IMR-90 (cell line): ENCODE results near the gene CHAT. TPM values are rescaled to one million over a fixed set of nuclear protein-coding genes. Genes with fewer than 3 reads are reported as not detected.

Experiments used
- ATAC-seq: fragments of 200-7000 bp; cut with Tn5 transposase; 2 replicates; pipeline ENCODE4 v1.9.1; 2020; ENCODE audit warnings: low read depth, mild to moderate bottlenecking, moderate library complexity
- BruUV-seq: library from RNA; stranded (reverse); fragments of 400-500 nt; replicated peaks from 2 replicates; lab custom pipeline; 2021; lab: Mats Ljungman, UMichigan
- CTCF ChIA-PET: fragments of 300-600 bp; formaldehyde crosslinking; extraction: SDS; loops from one replicate; lab custom pipeline; 2021; ENCODE audit warnings: antibody characterized with exemption; lab: Yijun Ruan, JAX
- POLR2A ChIA-PET: fragments of 300-600 bp; sonication (Branson Sonifier 250); formaldehyde crosslinking; loops from one replicate; lab custom pipeline; 2022; ENCODE audit warnings: antibody characterized with exemption; ENCODE audit not compliant: unreplicated experiment; lab: Charles Lee
- DNase-seq: peaks from one replicate; pipeline ENCODE4 v3.0.0; 2013
- H2AFZ ChIP-seq: replicated peaks from 2 replicates; pipeline ENCODE3; 2013; ENCODE audit warnings: low read length, mild to moderate bottlenecking; ENCODE audit not compliant: poor library complexity
- H2AK5ac ChIP-seq: 2 replicates; pipeline ENCODE4 v1.6.1; 2013; ENCODE audit warnings: low read depth, low read length, inconsistent platforms
- H2AK9ac ChIP-seq: replicated peaks from 2 replicates; pipeline ENCODE3; 2013; ENCODE audit warnings: mild to moderate bottlenecking, low read depth, low read length, moderate library complexity; ENCODE audit not compliant: poor library complexity
- H2BK120ac ChIP-seq: 2 replicates; pipeline ENCODE4 v1.6.1; 2013; ENCODE audit warnings: low read depth, low read length, inconsistent platforms
- H2BK15ac ChIP-seq: 3 replicates; pipeline ENCODE4 v1.6.1; 2013; ENCODE audit warnings: low read depth, low read length, inconsistent platforms
- H2BK20ac ChIP-seq: 2 replicates; pipeline ENCODE4 v1.6.1; 2013; ENCODE audit warnings: low read depth, mild to moderate bottlenecking, inconsistent platforms, low read length, moderate library complexity
- H2BK5ac ChIP-seq: 2 replicates; pipeline ENCODE4 v1.6.1; 2013; ENCODE audit warnings: mild to moderate bottlenecking, low read depth, low read length, inconsistent platforms; ENCODE audit not compliant: poor library complexity, severe bottlenecking
- H3K14ac ChIP-seq: replicated peaks from 2 replicates; pipeline ENCODE4 v1.6.1; 2013; ENCODE audit warnings: low read depth, low read length, inconsistent platforms
- H3K18ac ChIP-seq: 2 replicates; pipeline ENCODE4 v1.6.1; 2013; ENCODE audit warnings: low read depth, low read length, control low read depth
- H3K23ac ChIP-seq: 2 replicates; pipeline ENCODE4 v1.6.1; 2013; ENCODE audit warnings: low read depth, low read length, inconsistent platforms
- H3K27ac ChIP-seq: 2 replicates; pipeline ENCODE4 v1.5.1; 2013; ENCODE audit warnings: mild to moderate bottlenecking, control low read depth, low read length; ENCODE audit not compliant: insufficient read depth
- H3K27me3 ChIP-seq: 2 replicates; pipeline ENCODE4 v1.6.1; 2013; ENCODE audit warnings: low read length; ENCODE audit not compliant: control insufficient read depth, insufficient read depth
- H3K36me3 ChIP-seq: 2 replicates; pipeline ENCODE4 v1.6.1; 2013; ENCODE audit warnings: low read length, mixed read lengths; ENCODE audit not compliant: control insufficient read depth, insufficient read depth
- H3K4ac ChIP-seq: 2 replicates; pipeline ENCODE4 v1.6.1; 2013; ENCODE audit warnings: low read depth, low read length, inconsistent platforms
- H3K4me1 ChIP-seq: 2 replicates; pipeline ENCODE4 v1.6.1; 2013; ENCODE audit warnings: low read length, mixed read lengths; ENCODE audit not compliant: control insufficient read depth, insufficient read depth
- H3K4me2 ChIP-seq: 2 replicates; pipeline ENCODE4 v1.6.1; 2013; ENCODE audit warnings: low read depth, mild to moderate bottlenecking, control low read depth, low read length, moderate library complexity
- H3K4me3 ChIP-seq: 2 replicates; pipeline ENCODE4 v1.5.1; 2013; ENCODE audit warnings: low read depth, mild to moderate bottlenecking, control low read depth, low read length, moderate library complexity; ENCODE audit not compliant: insufficient read depth
- H3K56ac ChIP-seq: 2 replicates; pipeline ENCODE4 v1.6.1; 2013; ENCODE audit warnings: low read length, inconsistent platforms; ENCODE audit not compliant: insufficient read depth; ENCODE audit errors: extremely low read depth
- H3K79me1 ChIP-seq, 2 experiments: 2 replicates each; pipeline ENCODE4 v1.6.1; 2013; ENCODE audit warnings: low read length in 2 of 2, inconsistent platforms in 1 of 2, low read depth in 1 of 2
- H3K9ac ChIP-seq: 2 replicates; pipeline ENCODE4 v1.6.1; 2013; ENCODE audit warnings: low read depth, low read length, control low read depth
- H3K9me1 ChIP-seq: 2 replicates; pipeline ENCODE4 v1.6.1; 2013; ENCODE audit warnings: low read length, inconsistent platforms; ENCODE audit not compliant: insufficient read depth
- H3K9me3 ChIP-seq: 2 replicates; pipeline ENCODE4 v1.6.1; 2013; ENCODE audit warnings: low read length; ENCODE audit not compliant: control insufficient read depth, insufficient read depth
- H4K20me1 ChIP-seq: 2 replicates; pipeline ENCODE4 v1.6.1; 2013; ENCODE audit warnings: low read length, inconsistent platforms; ENCODE audit not compliant: insufficient read depth
- H4K5ac ChIP-seq: 2 replicates; pipeline ENCODE4 v1.6.1; 2013; ENCODE audit warnings: mild to moderate bottlenecking, low read depth, low read length, control low read depth
- H4K8ac ChIP-seq, 2 experiments: 2 replicates each; pipeline ENCODE4 v1.6.1; 2013; ENCODE audit warnings: low read depth in 2 of 2, low read length in 2 of 2, control low read depth in 1 of 2, inconsistent platforms in 1 of 2
- H4K91ac ChIP-seq: 2 replicates; pipeline ENCODE4 v1.6.1; 2013; ENCODE audit warnings: low read depth, low read length, inconsistent platforms; ENCODE audit not compliant: insufficient read depth
- BHLHE40 ChIP-seq: fragments of 150-350 bp; IDR thresholded peaks from 2 replicates; pipeline ENCODE4 v1.6.1; 2016; ENCODE audit warnings: mild to moderate bottlenecking, low read depth, low read length
- CEBPB ChIP-seq: IDR thresholded peaks from 2 replicates; pipeline ENCODE4 v1.6.1; 2012; ENCODE audit warnings: low read depth, low read length, improper control_type of control experiment
- CHD1 ChIP-seq: IDR thresholded peaks from 2 replicates; pipeline ENCODE4 v1.6.1; 2012; ENCODE audit warnings: low read depth, low read length, improper control_type of control experiment
- CTCF ChIP-seq: conservative IDR thresholded peaks from 2 replicates; pipeline ENCODE4 v1.5.1; 2012; ENCODE audit warnings: mild to moderate bottlenecking, low read depth, low read length, improper control_type of control experiment
- ELK1 ChIP-seq: fragments of 150-350 bp; IDR thresholded peaks from 2 replicates; pipeline ENCODE4 v1.6.1; 2016; ENCODE audit warnings: low read depth, mild to moderate bottlenecking, low read length, moderate library complexity, borderline replicate concordance
- FOS ChIP-seq: fragments of 150-350 bp; IDR thresholded peaks from 2 replicates; pipeline ENCODE4 v1.6.1; 2016; ENCODE audit warnings: low read depth, low read length
- MAFK ChIP-seq: IDR thresholded peaks from 2 replicates; pipeline ENCODE4 v1.6.1; 2012; ENCODE audit warnings: low read depth, low read length, improper control_type of control experiment
- MAZ ChIP-seq: IDR thresholded peaks from 2 replicates; pipeline ENCODE4 v1.6.1; 2012; ENCODE audit warnings: low read depth, mild to moderate bottlenecking, low read length, improper control_type of control experiment, moderate library complexity, borderline replicate concordance
- MXI1 ChIP-seq: IDR thresholded peaks from 2 replicates; pipeline ENCODE4 v1.6.1; 2012; ENCODE audit warnings: low read depth, mild to moderate bottlenecking, low read length, moderate library complexity, borderline replicate concordance
- NFE2L2 ChIP-seq: fragments of 150-350 bp; IDR thresholded peaks from 2 replicates; pipeline ENCODE4 v1.6.1; 2016; ENCODE audit warnings: low read depth, mild to moderate bottlenecking, low read length
- POLR2A ChIP-seq: IDR thresholded peaks from 2 replicates; pipeline ENCODE4 v1.6.1; 2012; ENCODE audit warnings: mild to moderate bottlenecking, low read depth, low read length
- RAD21 ChIP-seq: IDR thresholded peaks from 2 replicates; pipeline ENCODE4 v1.6.1; 2012; ENCODE audit warnings: low read length, improper control_type of control experiment
- RCOR1 ChIP-seq: IDR thresholded peaks from 2 replicates; pipeline ENCODE4 v1.6.1; 2012; ENCODE audit warnings: mild to moderate bottlenecking, low read length, improper control_type of control experiment; ENCODE audit not compliant: insufficient replicate concordance
- RFX5 ChIP-seq: IDR thresholded peaks from 2 replicates; pipeline ENCODE4 v1.8.0; 2012; ENCODE audit warnings: low read depth, mild to moderate bottlenecking, low read length, moderate library complexity
- SMC3 ChIP-seq: fragments of 150-350 bp; IDR thresholded peaks from 2 replicates; pipeline ENCODE4 v1.6.1; 2016; ENCODE audit warnings: low read depth, mild to moderate bottlenecking, antibody characterized with exemption, low read length, moderate library complexity
- WGBS, 2 experiments: methylation state at CpG; one replicate each; pipeline versions ENCODE4 v1.1.5 to v1.1.7; 2013; ENCODE audit warnings: missing lambda C conversion rate in 2 of 2; ENCODE audit not compliant: insufficient read length in 1 of 2; ENCODE audit errors: extremely low coverage in 2 of 2; 5-methylcytosine and 5-hydroxymethylcytosine counted together
- dilution Hi-C: fragments of 300-500 bp; cut with HindIII; formaldehyde crosslinking; loops from one replicate; pipeline ENCODE4 v1.14.3; 2018; ENCODE audit warnings: low sequenced_read_pairs; ENCODE audit not compliant: unreplicated experiment
- in situ Hi-C: fragments of 300-500 bp; cut with MboI; formaldehyde crosslinking; loops from 3 replicates; pipeline ENCODE4 v1.14.3; 2019; ENCODE audit warnings: low sequenced_read_pairs, inconsistent platforms, mixed read lengths
- intact Hi-C: fragments of 100-400 bp; cut with micrococcal nuclease; formaldehyde crosslinking; loops from 2 replicates; pipeline ENCODE4 v1.10.0; 2022
- polyA plus RNA-seq, 3 experiments: library from polyadenylated mRNA; depleted of rRNA; stranded (reverse); fragments of >200 nt; gene quantifications; 2 replicates each; pipeline ENCODE4 v1.2.3, GENCODE V29; 2012; ENCODE audit warnings: low replicate concordance in 1 of 3
- total RNA-seq: library from RNA; depleted of rRNA; stranded (reverse); fragments of >200 nt; gene quantifications from 2 replicates; pipeline ENCODE4 v1.2.3, GENCODE V29; 2012
- TF ChIP-seq, protein P1 (sequence below): fragments of 150-350 bp; IDR thresholded peaks from 2 replicates; pipeline ENCODE4 v1.6.1; 2017; ENCODE audit warnings: mild to moderate bottlenecking, antibody characterized with exemption, low read length, low read depth

CHAT gene
- total and polyA plus RNA-seq, 2 of the 4 experiments (the other 2 are of a cell fraction): not detected

DNA sequence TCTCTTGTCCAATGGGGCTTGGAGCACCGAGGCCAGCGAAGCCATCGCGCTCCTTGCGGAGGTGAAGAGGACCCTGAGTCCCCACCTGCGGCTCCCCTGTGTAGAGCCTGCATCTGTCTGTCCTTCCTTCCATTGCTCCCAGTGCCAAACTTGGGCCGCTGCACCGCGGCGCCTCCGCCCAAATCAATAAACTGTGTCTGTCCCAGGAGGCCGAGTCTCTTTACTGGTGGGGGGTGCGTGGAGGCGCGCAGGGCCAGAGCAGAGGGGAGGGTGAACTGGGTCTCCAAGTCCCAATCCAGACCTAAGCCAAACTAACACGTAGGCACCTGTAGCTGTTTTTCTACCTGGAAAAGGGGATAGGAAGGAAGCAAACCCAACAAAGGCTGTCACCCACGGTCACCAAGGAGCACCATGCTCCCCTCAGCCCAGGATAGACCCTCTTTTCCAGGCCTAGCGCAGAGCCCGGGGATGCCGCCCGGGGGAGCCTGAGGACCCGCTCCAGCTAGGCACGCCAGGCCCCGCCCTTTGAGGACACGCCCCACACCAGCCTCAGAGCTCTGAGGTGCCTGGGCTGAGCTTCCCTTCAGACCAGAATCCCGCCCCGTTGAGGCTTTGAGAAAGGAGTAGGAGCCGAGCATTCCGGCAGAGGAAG lies 1.2 kb upstream of the CHAT start:
- no peak overlapping the region for H3K18ac ChIP-seq
- H4K5ac ChIP-seq: no peak overlapping the region
- no peak overlapping the region for H3K56ac ChIP-seq
- no peak overlapping the region for H3K4ac ChIP-seq
- dilution Hi-C loops (no loop called here), intact Hi-C loops (no loop called here), in situ Hi-C loops (no loop called here)
- no peak overlapping the region for H2BK5ac ChIP-seq
- peaks cover 12% of the 10 kb centered on the region; the same call in 1 of the 2 replicates for H3K9me3 ChIP-seq
- no peak overlapping the region for H2AFZ ChIP-seq
- H3K4me2 ChIP-seq: no peak overlapping the region
- no peaks in the 10 kb centered on the region for H4K20me1 ChIP-seq
- H2AK9ac ChIP-seq: no peak overlapping the region
- H4K8ac ChIP-seq: no peak overlapping the region
- ChIA-PET CTCF (no interaction called here), POLR2A (no interaction called here)
- DNase-seq (no peak), ATAC-seq (no peak)
- no peak overlapping the region for H3K4me3 ChIP-seq
- H2AK5ac ChIP-seq: no peak overlapping the region
- no peak overlapping the region for H3K9ac ChIP-seq
- no peak overlapping the region for H2BK15ac ChIP-seq
- no peak overlapping the region for H2BK120ac ChIP-seq
- no peak overlapping the region for H2BK20ac ChIP-seq
- H3K27me3 ChIP-seq: peaks cover 88% of the 10 kb centered on the region
- TF ChIP-seq CHD1 (no peak), BHLHE40 (no peak), RCOR1 (no peak), MXI1 (no peak), CTCF (no peak), RAD21 (no peak), MAZ (no peak), POLR2A (no peak), FOS (no peak), CEBPB (no peak), RFX5 (no peak), SMC3 (no peak), MAFK (no peak), ELK1 (no peak), NFE2L2 (no peak)
- TF ChIP-seq, protein P1, sequence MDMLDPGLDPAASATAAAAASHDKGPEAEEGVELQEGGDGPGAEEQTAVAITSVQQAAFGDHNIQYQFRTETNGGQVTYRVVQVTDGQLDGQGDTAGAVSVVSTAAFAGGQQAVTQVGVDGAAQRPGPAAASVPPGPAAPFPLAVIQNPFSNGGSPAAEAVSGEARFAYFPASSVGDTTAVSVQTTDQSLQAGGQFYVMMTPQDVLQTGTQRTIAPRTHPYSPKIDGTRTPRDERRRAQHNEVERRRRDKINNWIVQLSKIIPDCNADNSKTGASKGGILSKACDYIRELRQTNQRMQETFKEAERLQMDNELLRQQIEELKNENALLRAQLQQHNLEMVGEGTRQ: no peak
- no peak overlapping the region for H3K27ac ChIP-seq
- H3K9me1 ChIP-seq: no peaks in the 10 kb centered on the region
- H4K91ac ChIP-seq: no peak overlapping the region
- H3K4me1 ChIP-seq: no peaks in the 10 kb centered on the region
- H3K23ac ChIP-seq: no peak overlapping the region
- no peaks in the 10 kb centered on the region for H3K79me1 ChIP-seq
- BruUV-seq: no TSS peak
- H3K14ac ChIP-seq: no peak overlapping the region
- 8% methylated on average over 8 of the region's 29 CpGs; no CpG with 5 or more reads in 1 of the 2 experiments for WGBS, 2 experiments
- H3K36me3 ChIP-seq: no peaks in the 10 kb centered on the region
